Smooth muscle cell of trachea (primary cell): ENCODE measurements around the gene NOX3. TPM values are rescaled to one million over a fixed set of nuclear protein-coding genes. Genes with fewer than 3 reads are reported as not detected.

ENCODE experiments used
- total RNA-seq: library from RNA; depleted of rRNA; stranded (reverse); fragments of >200 nt; gene quantifications from 2 replicates; pipeline ENCODE4 v1.2.1, GENCODE V29; 2014

The NOX3 gene, protein sequence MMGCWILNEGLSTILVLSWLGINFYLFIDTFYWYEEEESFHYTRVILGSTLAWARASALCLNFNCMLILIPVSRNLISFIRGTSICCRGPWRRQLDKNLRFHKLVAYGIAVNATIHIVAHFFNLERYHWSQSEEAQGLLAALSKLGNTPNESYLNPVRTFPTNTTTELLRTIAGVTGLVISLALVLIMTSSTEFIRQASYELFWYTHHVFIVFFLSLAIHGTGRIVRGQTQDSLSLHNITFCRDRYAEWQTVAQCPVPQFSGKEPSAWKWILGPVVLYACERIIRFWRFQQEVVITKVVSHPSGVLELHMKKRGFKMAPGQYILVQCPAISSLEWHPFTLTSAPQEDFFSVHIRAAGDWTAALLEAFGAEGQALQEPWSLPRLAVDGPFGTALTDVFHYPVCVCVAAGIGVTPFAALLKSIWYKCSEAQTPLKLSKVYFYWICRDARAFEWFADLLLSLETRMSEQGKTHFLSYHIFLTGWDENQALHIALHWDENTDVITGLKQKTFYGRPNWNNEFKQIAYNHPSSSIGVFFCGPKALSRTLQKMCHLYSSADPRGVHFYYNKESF
- total RNA-seq = not detected in 2 replicates

DNA sequence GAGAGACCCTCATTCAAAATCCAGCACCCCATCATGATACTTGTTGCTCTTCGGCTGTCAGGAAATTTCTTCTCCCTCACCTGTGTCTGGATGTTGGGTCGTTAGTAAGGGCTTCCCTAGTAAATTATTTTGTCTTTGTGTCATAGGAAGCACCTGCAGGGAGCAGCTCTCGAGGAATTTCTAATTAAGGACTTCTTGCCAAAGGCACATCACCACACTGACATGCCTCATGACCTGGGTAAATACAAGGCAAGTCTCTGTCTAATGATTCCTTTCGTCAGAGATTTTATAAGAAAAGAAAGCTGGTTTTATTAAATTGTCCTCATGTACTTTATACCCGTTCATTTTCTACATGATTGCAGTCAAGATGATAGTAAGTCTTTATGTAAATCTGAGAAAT is at the start of gene NOX3:
Gene NOX3, minus strand, starts transcription at position 74 of the 400 bp plus-strand sequence. Its CDS starts 39 bp downstream, at position 35.

Other genes starting within 250 kb of the NOX3 start
- not detected in 2 replicates for gene CLDN20, start 191.8 kb downstream of the NOX3 start, total RNA-seq
- gene TFB1M, start 141.4 kb downstream of the NOX3 start, total RNA-seq = 15.2 and 27.8 TPM in 2 replicates